H1 (cell line): Measurements from ENCODE around the gene PRIMA1. TPM values are rescaled to one million over a fixed set of nuclear protein-coding genes. Genes with fewer than 3 reads are reported as not detected.

ENCODE experiments used
- CTCF ChIA-PET: fragments of 300-600 bp; sonication (Branson Sonifier 250); formaldehyde crosslinking; loops from one replicate; lab custom pipeline; 2021; ENCODE audit not compliant: partially characterized antibody; lab: Charles Lee
- POLR2A ChIA-PET: fragments of 300-600 bp; sonication (Branson Sonifier 250); formaldehyde crosslinking; loops from one replicate; lab custom pipeline; 2021; ENCODE audit warnings: inconsistent platforms; ENCODE audit not compliant: partially characterized antibody; lab: Charles Lee
- DNase-seq, 2 experiments: peaks; one replicate each; pipeline versions ENCODE4 v3.0.0 to v3.0.0-alpha.2; 2010 to 2022; ENCODE audit warnings: low spot score in 2 of 2, low read depth in 1 of 2, mixed read lengths in 1 of 2
- FAIRE-seq: peaks from 2 replicates; lab custom pipeline; 2011; peaks lifted over from hg19 to GRCh38; lab: Jason Lieb, UNC
- H2AFZ ChIP-seq: 2 replicates; pipeline ENCODE4 v1.8.1; 2012; ENCODE audit warnings: low read length, inconsistent platforms
- H2AK5ac ChIP-seq: 2 replicates; pipeline ENCODE4 v1.6.1; 2013; ENCODE audit warnings: low read depth, low read length
- H2BK120ac ChIP-seq: replicated peaks from 2 replicates; pipeline ENCODE3; 2013; ENCODE audit warnings: low read depth, low read length, inconsistent platforms
- H2BK12ac ChIP-seq: 2 replicates; pipeline ENCODE4 v1.6.1; 2013; ENCODE audit warnings: low read depth, low read length
- H2BK15ac ChIP-seq: 2 replicates; pipeline ENCODE4 v1.6.1; 2013; ENCODE audit warnings: low read length
- H2BK20ac ChIP-seq: 2 replicates; pipeline ENCODE4 v1.6.1; 2013; ENCODE audit warnings: low read length
- H2BK5ac ChIP-seq: 2 replicates; pipeline ENCODE4 v1.6.1; 2013; ENCODE audit warnings: low read depth, low read length
- H3K14ac ChIP-seq: 2 replicates; pipeline ENCODE4 v1.6.1; 2013; ENCODE audit warnings: inconsistent platforms; ENCODE audit not compliant: insufficient read length
- H3K18ac ChIP-seq: 2 replicates; pipeline ENCODE4 v1.6.1; 2013; ENCODE audit warnings: low read length; ENCODE audit errors: extremely low read depth
- H3K23ac ChIP-seq: 2 replicates; pipeline ENCODE4 v1.6.1; 2013; ENCODE audit warnings: inconsistent platforms; ENCODE audit not compliant: insufficient read length
- H3K23me2 ChIP-seq: 2 replicates; pipeline ENCODE4 v1.6.1; 2013; ENCODE audit warnings: low read depth, low read length
- H3K27ac ChIP-seq: 2 replicates; pipeline ENCODE4 v1.6.1; 2011; ENCODE audit warnings: low read depth, low read length, inconsistent platforms
- H3K27me3 ChIP-seq, 4 experiments: replicated peaks in 1 of 4; 1 replicate in 1 of 4; 2 replicates in 3 of 4; pipeline versions ENCODE4 v1.6.1 to v1.8.1; 2011 to 2013; ENCODE audit warnings: low read length in 3 of 4, mild to moderate bottlenecking in 3 of 4, inconsistent platforms in 2 of 4, mixed read lengths in 2 of 4, moderate library complexity in 1 of 4; ENCODE audit not compliant: control insufficient read depth in 3 of 4, insufficient read depth in 3 of 4; ENCODE audit errors: extremely low read depth in 1 of 4
- H3K36me3 ChIP-seq, 4 experiments: 2 replicates each; pipeline versions ENCODE4 v1.6.1 to v1.8.1; 2011 to 2013; ENCODE audit warnings: mild to moderate bottlenecking in 4 of 4, low read length in 3 of 4, moderate library complexity in 2 of 4, control low read depth in 1 of 4, inconsistent platforms in 1 of 4; ENCODE audit not compliant: insufficient read depth in 4 of 4, control insufficient read depth in 2 of 4
- H3K4ac ChIP-seq: replicated peaks from 2 replicates; pipeline ENCODE3; 2013; ENCODE audit warnings: low read length, low read depth, mixed read lengths, inconsistent platforms; ENCODE audit not compliant: insufficient read length
- H3K4me1 ChIP-seq, 4 experiments: replicated peaks in 1 of 4; 1 replicate in 1 of 4; 2 replicates in 3 of 4; pipeline versions ENCODE4 v1.6.1 to v1.8.1; 2011 to 2013; ENCODE audit warnings: low read length in 3 of 4, inconsistent platforms in 2 of 4, mixed read lengths in 1 of 4; ENCODE audit not compliant: insufficient read depth in 4 of 4, control insufficient read depth in 3 of 4
- H3K4me2 ChIP-seq, 2 experiments: 2 replicates each; pipeline versions ENCODE4 v1.6.1 to v1.8.1; 2011 to 2013; ENCODE audit warnings: low read depth in 2 of 2, low read length in 2 of 2, control low read depth in 1 of 2, inconsistent platforms in 1 of 2, mild to moderate bottlenecking in 1 of 2; ENCODE audit not compliant: insufficient read depth in 1 of 2
- H3K4me3 ChIP-seq, 4 experiments: fragments of 200-600, 300-600 bp in 1 of 4; sonication (generic), shearing (Covaris generic), sonication (Bioruptor Twin) in 1 of 4; 2 replicates each; pipeline versions ENCODE4 v1.5.1 to v1.8.1; 2011 to 2016; ENCODE audit warnings: low read length in 4 of 4, low read depth in 3 of 4, control low read depth in 2 of 4, inconsistent platforms in 2 of 4, mild to moderate bottlenecking in 2 of 4, mixed read lengths in 1 of 4, moderate library complexity in 1 of 4; ENCODE audit not compliant: insufficient read depth in 2 of 4; ENCODE audit errors: extremely low read depth in 1 of 4
- H3K56ac ChIP-seq: replicated peaks from 2 replicates; pipeline ENCODE3; 2013; ENCODE audit warnings: low read depth, mild to moderate bottlenecking, mixed read lengths, low read length, inconsistent platforms; ENCODE audit not compliant: insufficient read length
- H3K79me1 ChIP-seq: 2 replicates; pipeline ENCODE4 v1.6.1; 2013; ENCODE audit warnings: low read depth, low read length, control low read depth
- H3K79me2 ChIP-seq, 2 experiments: 2 replicates each; pipeline versions ENCODE4 v1.6.1 to v1.8.1; 2012 to 2013; ENCODE audit warnings: low read length in 2 of 2, mild to moderate bottlenecking in 2 of 2, inconsistent platforms in 1 of 2; ENCODE audit not compliant: insufficient read depth in 2 of 2, control insufficient read depth in 1 of 2
- H3K9ac ChIP-seq, 4 experiments: replicated peaks in 1 of 4; 1 replicate in 1 of 4; 2 replicates in 3 of 4; pipeline versions ENCODE4 v1.6.1 to v1.8.1; 2011 to 2013; ENCODE audit warnings: low read depth in 3 of 4, low read length in 3 of 4, control low read depth in 2 of 4, mild to moderate bottlenecking in 2 of 4, moderate library complexity in 2 of 4, inconsistent platforms in 1 of 4; ENCODE audit errors: extremely low read depth in 1 of 4
- H3K9me3 ChIP-seq, 2 experiments: 2 replicates each; pipeline versions ENCODE4 v1.6.1 to v1.8.1; 2012 to 2013; ENCODE audit warnings: mild to moderate bottlenecking in 2 of 2, moderate library complexity in 2 of 2, control low read depth in 1 of 2, inconsistent platforms in 1 of 2, low read depth in 1 of 2, low read length in 1 of 2, mixed read lengths in 1 of 2; ENCODE audit not compliant: insufficient read depth in 2 of 2
- H4K20me1 ChIP-seq, 2 experiments: replicated peaks in 1 of 2; 2 replicates each; pipeline versions ENCODE3 to v1.8.1; 2011 to 2013; ENCODE audit warnings: inconsistent platforms in 2 of 2, low read length in 2 of 2, mild to moderate bottlenecking in 1 of 2; ENCODE audit not compliant: insufficient read depth in 2 of 2, control insufficient read depth in 1 of 2
- H4K5ac ChIP-seq: 2 replicates; pipeline ENCODE4 v1.6.1; 2013; ENCODE audit warnings: low read length, low read depth, mixed read lengths, inconsistent platforms; ENCODE audit not compliant: insufficient read length
- H4K8ac ChIP-seq: 2 replicates; pipeline ENCODE4 v1.8.0; 2013; ENCODE audit warnings: mild to moderate bottlenecking, moderate library complexity, low read length, inconsistent platforms; ENCODE audit not compliant: insufficient read depth; ENCODE audit errors: extremely low read depth
- H4K91ac ChIP-seq: replicated peaks from 2 replicates; pipeline ENCODE3; 2013; ENCODE audit warnings: low read length, mixed read lengths, inconsistent platforms; ENCODE audit not compliant: insufficient read length
- EGR1 ChIP-seq: IDR thresholded peaks from 2 replicates; pipeline ENCODE4 v1.6.1; 2011; ENCODE audit warnings: low read depth, low read length, borderline replicate concordance
- WGBS, 2 experiments: shearing (Covaris generic) in 1 of 2; methylation state at CpG; one replicate each; pipeline versions ENCODE4 v1.1.6 to v1.1.7; 2013 to 2015; ENCODE audit warnings: low lambda C conversion rate in 2 of 2, mixed read lengths in 2 of 2, inconsistent platforms in 1 of 2, low coverage in 1 of 2, missing lambda C conversion rate in 1 of 2; ENCODE audit not compliant: insufficient replicate concordance in 2 of 2, insufficient coverage in 1 of 2, insufficient read length in 1 of 2; ENCODE audit errors: extremely low coverage in 1 of 2, missing lambda C conversion rate in 1 of 2; 5-methylcytosine and 5-hydroxymethylcytosine counted together
- polyA plus RNA-seq, 7 experiments: library from polyadenylated mRNA; depleted of rRNA in 3 of 7; stranded (reverse) in 5 of 7; unstranded in 2 of 7; fragments of >200 nt in 5 of 7; fragments of 200-250 nt in 2 of 7; gene quantifications; 1 replicate in 5 of 7; 2 replicates in 1 of 7; 4 replicates in 1 of 7; pipeline versions ENCODE4 v1.2.1 to v1.2.3, GENCODE V29; 2011 to 2013; ENCODE audit warnings: missing spikeins in 2 of 7, mixed read lengths in 2 of 7
- total RNA-seq: library from RNA; stranded (reverse); fragmentation: NEBNext Ultra II Directional; extraction: Animal tissue kit (Norgen Biotek cat#: 25700); gene quantifications from 2 replicates; pipeline ENCODE4 v1.2.1, GENCODE V29; 2021

PRIMA1 gene
- total and polyA plus RNA-seq, 2 of the 8 experiments (the other 6 are each of a cell fraction or from before 2014, with no cell fraction given), result 2.8 to 4.5 TPM

DNA sequence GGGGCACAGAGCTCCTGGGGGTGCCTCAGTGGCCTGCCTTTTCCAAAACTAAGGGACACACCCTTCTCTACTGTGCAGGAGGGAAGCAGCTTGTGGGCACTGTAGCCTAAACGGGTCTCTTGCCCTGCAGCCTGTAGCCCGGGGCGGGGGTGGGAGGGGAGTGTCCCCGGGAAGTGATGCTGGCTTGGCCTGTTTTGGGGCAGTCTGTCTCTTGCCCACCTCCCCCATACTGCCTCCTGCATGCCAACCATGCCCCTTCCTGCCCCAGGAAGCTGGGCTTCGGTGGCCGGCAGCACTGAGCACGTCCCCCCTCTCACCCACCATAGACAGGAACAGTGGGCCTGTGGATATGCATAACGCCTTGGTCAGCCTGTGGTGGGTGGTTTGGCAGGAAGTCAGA, 43.4 kb downstream of the PRIMA1 start:
- Histone ChIP-seq H2BK5ac (peak overlapping the region; percentile 60; the same call in 1 of the 2 replicates), H4K91ac (peak overlapping the region; percentile 39), H4K8ac (peak overlapping the region; percentile 63), H2BK20ac (no peak overlapping the region), H3K27ac (no peak overlapping the region), H3K4me3 (no peak overlapping the region), H3K27me3 (no peaks in the 10 kb centered on the region), H2AK5ac (no peak overlapping the region), H3K23ac (no peak overlapping the region), H3K36me3 (no peaks in the 10 kb centered on the region), H4K20me1 (peaks cover 0 to 3% of the 10 kb centered on the region in 2 experiments), H3K79me1 (no peaks in the 10 kb centered on the region), H3K14ac (no peak overlapping the region), H3K56ac (no peak overlapping the region), H3K23me2 (peaks cover 7% of the 10 kb centered on the region; the same call in 1 of the 2 replicates)
- ChIA-PET POLR2A (interaction anchor here (1.3 kb wide), 1 partner anchor 10 kb away, joined by 3 read pairs; no protein-coding TSS in a partner anchor), CTCF (interaction anchor here (0.7 to 1.6 kb wide), 4 partner anchors 21 to 70 kb away, joined by 3 to 4 read pairs (median 4); no protein-coding TSS in a partner anchor)
- no peak for TF ChIP-seq EGR1
- TF ChIP-seq, all 59 proteins: peak for 0
- Histone ChIP-seq H3K4me2 (no peak overlapping the region), H3K79me2 (no peaks in the 10 kb centered on the region), H2BK120ac (no peak overlapping the region), H2AFZ (no peak overlapping the region), H3K4me1 (peaks cover 0 to 15% (median 6%) of the 10 kb centered on the region in 4 experiments; a peak in 4 of 7 replicates), H3K9me3 (no peaks in the 10 kb centered on the region), H2BK15ac (no peak overlapping the region), H3K9ac (no peak overlapping the region), H2BK12ac (0 out of 2 replicates have a peak overlapping the region, but pooled peaks have one; percentile 27), H4K5ac (no peak overlapping the region), H3K4ac (no peak overlapping the region), H3K18ac (no peak overlapping the region)
- no peak for DNase-seq
- FAIRE-seq, result no peak
- WGBS, 2 experiments, result 66% methylated on average over 8 of the region's 8 CpGs; no CpG with 5 or more reads in 1 of the 2 experiments
